K562 (cell line): ENCODE results near the gene BAIAP3. TPM values are rescaled to one million over a fixed set of nuclear protein-coding genes. Genes with fewer than 3 reads are reported as not detected.
A peak's percentile ranks its signal among the peaks of the same experiment; 100 is the strongest.

Experiments
- ATAC-seq: fragments of 200-7000 bp; cut with Tn5 transposase; 3 replicates; pipeline ENCODE4 v1.9.1; 2020; ENCODE audit warnings: moderate library complexity
- BruUV-seq: library from RNA; stranded (reverse); fragments of 400-500 nt; replicated peaks from 2 replicates; lab custom pipeline; 2021; lab: Mats Ljungman, UMichigan
- CTCF ChIA-PET: fragments of 300-600 bp; formaldehyde crosslinking; extraction: SDS; loops from one replicate; lab custom pipeline; 2021; ENCODE audit warnings: low intra/inter-chr PET ratio; lab: Yijun Ruan, JAX
- POLR2A ChIA-PET: fragments of 300-600, 350-650 bp; sonication (Branson Sonifier 250); formaldehyde crosslinking; extraction: SDS; loops from one replicate; lab custom pipeline; 2021; ENCODE audit warnings: antibody characterized with exemption, inconsistent platforms; lab: Yijun Ruan, JAX
- DNase-seq, 4 experiments: peaks; one replicate each; pipeline versions ENCODE4 v3.0.0 to v3.0.0-alpha.2; 2011 to 2018; ENCODE audit warnings: low spot score in 3 of 4, mixed read lengths in 3 of 4; ENCODE audit errors: extremely low read depth in 1 of 4
- FAIRE-seq: peaks from 2 replicates; lab custom pipeline; 2011; peaks lifted over from hg19 to GRCh38; lab: Jason Lieb, UNC
- H2AFZ ChIP-seq: 2 replicates; pipeline ENCODE4 v1.6.0; 2011; ENCODE audit warnings: low read depth, low read length, control low read depth, inconsistent platforms
- H3K27ac ChIP-seq: fragments of 200-600 bp; 3 replicates; pipeline ENCODE4 v1.8.0; 2011; ENCODE audit warnings: low read depth, mild to moderate bottlenecking, control low read depth, inconsistent platforms, low read length, moderate library complexity, mixed read lengths; ENCODE audit errors: extremely low read depth
- H3K27me3 ChIP-seq, 2 experiments: fragments of 300-600 bp in 1 of 2; 2 replicates in 1 of 2; 3 replicates in 1 of 2; pipeline versions ENCODE4 v1.6.0 to v1.8.0; 2011; ENCODE audit warnings: inconsistent platforms in 2 of 2, low read length in 2 of 2, mild to moderate bottlenecking in 1 of 2, mixed read lengths in 1 of 2, moderate library complexity in 1 of 2; ENCODE audit not compliant: control insufficient read depth in 2 of 2, insufficient read depth in 2 of 2
- H3K36me3 ChIP-seq: fragments of 300-600 bp; 3 replicates; pipeline ENCODE4 v1.8.0; 2011; ENCODE audit warnings: mild to moderate bottlenecking, low read length, inconsistent platforms; ENCODE audit not compliant: control insufficient read depth, insufficient read depth
- H3K4me1 ChIP-seq, 2 experiments: fragments of 200-600 bp in 1 of 2; replicated peaks in 1 of 2; 2 replicates in 1 of 2; 3 replicates in 1 of 2; pipeline versions ENCODE4 v1.5.1 to v1.8.0; 2011; ENCODE audit warnings: inconsistent platforms in 2 of 2, low read length in 2 of 2, mild to moderate bottlenecking in 1 of 2, mixed read lengths in 1 of 2, moderate library complexity in 1 of 2; ENCODE audit not compliant: control insufficient read depth in 2 of 2, insufficient read depth in 2 of 2
- H3K4me2 ChIP-seq: 2 replicates; pipeline ENCODE4 v1.6.1; 2011; ENCODE audit warnings: low read length, control low read depth, inconsistent platforms, mixed read lengths; ENCODE audit not compliant: insufficient read depth
- H3K4me3 ChIP-seq: fragments of 200-600 bp; sonication (generic), shearing (Covaris generic); 2 replicates; pipeline ENCODE4 v1.5.1; 2016; ENCODE audit warnings: control low read depth, inconsistent platforms
- H3K79me2 ChIP-seq: fragments of 200-600 bp; 3 replicates; pipeline ENCODE4 v1.8.0; 2011; ENCODE audit warnings: low read length, inconsistent platforms; ENCODE audit not compliant: control insufficient read depth, insufficient read depth
- H3K9ac ChIP-seq, 2 experiments: 2 replicates each; pipeline versions ENCODE4 v1.6.0 to v1.6.1; 2011; ENCODE audit warnings: low read depth in 2 of 2, low read length in 2 of 2, control low read depth in 1 of 2, inconsistent platforms in 1 of 2, mild to moderate bottlenecking in 1 of 2, mixed read lengths in 1 of 2; ENCODE audit not compliant: insufficient read depth in 1 of 2
- H3K9me1 ChIP-seq: one replicate; pipeline ENCODE4 v1.6.0; 2011; ENCODE audit warnings: inconsistent platforms, mild to moderate bottlenecking, low read length, moderate library complexity; ENCODE audit not compliant: control insufficient read depth, insufficient read depth
- H3K9me3 ChIP-seq: replicated peaks from 2 replicates; pipeline ENCODE4 v1.5.1; 2011; ENCODE audit warnings: low read depth, low read length, inconsistent platforms; ENCODE audit not compliant: control insufficient read depth, insufficient read depth
- H4K20me1 ChIP-seq: replicated peaks from 2 replicates; pipeline ENCODE4 v1.6.1; 2011; ENCODE audit warnings: low read length, inconsistent platforms, mixed read lengths; ENCODE audit not compliant: control insufficient read depth, insufficient read depth
- ARID1B ChIP-seq: fragments of 450-650 bp; IDR thresholded peaks from 2 replicates; pipeline ENCODE4 v1.6.1; 2016; ENCODE audit warnings: antibody characterized with exemption, mild to moderate bottlenecking, inconsistent platforms
- CBX2 ChIP-seq: fragments of 200-600 bp; sonication (generic); IDR thresholded peaks from one replicate; pipeline ENCODE4 v1.6.1; 2012; ENCODE audit warnings: mild to moderate bottlenecking, low read length, inconsistent platforms; ENCODE audit not compliant: insufficient read depth, poor library complexity, severe bottlenecking
- CEBPZ ChIP-seq: fragments of 150-350 bp; IDR thresholded peaks from 2 replicates; pipeline ENCODE4 v1.6.1; 2014; ENCODE audit warnings: low read depth, mild to moderate bottlenecking, low read length, borderline replicate concordance
- ESRRA ChIP-seq: fragments of 450-650 bp; IDR thresholded peaks from 2 replicates; pipeline ENCODE4 v1.6.1; 2014; ENCODE audit warnings: low read depth, mild to moderate bottlenecking, moderate library complexity, borderline replicate concordance
- FOSL1 ChIP-seq: fragments of 200-800 bp; sonication (Bioruptor generic); conservative IDR thresholded peaks from 2 replicates; pipeline ENCODE4 v1.6.1; 2016; ENCODE audit warnings: missing genetic modification characterization, missing compliant biosample characterization
- KDM5B ChIP-seq: fragments of 200-600 bp; sonication (generic); IDR thresholded peaks from 2 replicates; pipeline ENCODE4 v1.6.1; 2012; ENCODE audit warnings: low read depth, mild to moderate bottlenecking, moderate library complexity, low read length, control low read depth, inconsistent platforms; ENCODE audit not compliant: insufficient replicate concordance
- PCBP2 ChIP-seq: fragments of 200-400 bp; formaldehyde crosslinking; IDR thresholded peaks from 2 replicates; pipeline ENCODE4 v1.6.1; 2018; ENCODE audit warnings: low read length, low read depth, mild to moderate bottlenecking, moderate library complexity; ENCODE audit not compliant: poor library complexity, severe bottlenecking
- POLR2AphosphoS2 ChIP-seq: IDR thresholded peaks from 2 replicates; pipeline ENCODE4 v1.6.1; 2012; ENCODE audit warnings: low read length, improper control_type of control experiment
- SRSF7 ChIP-seq: fragments of 200-400 bp; formaldehyde crosslinking; optimal IDR thresholded peaks from 2 replicates; pipeline ENCODE3; 2017; ENCODE audit warnings: mild to moderate bottlenecking, low read depth, low read length
- TFAM ChIP-seq: fragments of 250-450 bp; sonication (Bioruptor Pico); conservative IDR thresholded peaks from 2 replicates; pipeline ENCODE4 v1.5.0; 2021; ENCODE audit warnings: mild to moderate bottlenecking, moderate library complexity
- ZFP36 ChIP-seq: fragments of 150-350 bp; IDR thresholded peaks from 2 replicates; pipeline ENCODE4 v1.6.1; 2018; ENCODE audit warnings: low read length, low read depth; ENCODE audit not compliant: partially characterized antibody
- ZNF239 ChIP-seq: fragments of 250-450 bp; sonication (Bioruptor Pico); IDR thresholded peaks from 2 replicates; pipeline ENCODE4 v1.4.0; 2020; ENCODE audit warnings: mild to moderate bottlenecking
- ZNF282 ChIP-seq: sonication (generic); formaldehyde crosslinking; IDR thresholded peaks from 2 replicates; pipeline ENCODE4 v1.8.1; 2023; ENCODE audit warnings: missing genetic modification reagents
- ZNF77 ChIP-seq: fragments of 250-450 bp; sonication (Bioruptor Pico); IDR thresholded peaks from 2 replicates; pipeline ENCODE4 v1.5.0; 2020
- WGBS: fragments of 100-300 bp; shearing (Covaris generic); methylation state at CpG from one replicate; pipeline ENCODE4 v1.1.6; 2016; ENCODE audit warnings: low coverage, mixed read lengths; ENCODE audit not compliant: insufficient coverage; ENCODE audit errors: missing lambda C conversion rate; 5-methylcytosine and 5-hydroxymethylcytosine counted together
- in situ Hi-C: fragments of 300-500 bp; cut with MboI; formaldehyde crosslinking; loops from 4 replicates; pipeline ENCODE4 v1.15.0; 2018; ENCODE audit warnings: inconsistent platforms, mixed read lengths
- intact Hi-C: fragments of 100-400 bp; cut with micrococcal nuclease; formaldehyde crosslinking; loops from 2 replicates; pipeline ENCODE4 v1.14.2; 2022
- polyA plus RNA-seq, 8 experiments: library from polyadenylated mRNA; depleted of rRNA in 4 of 8; stranded (reverse) in 5 of 8; unstranded in 3 of 8; fragments of >200 nt; fragmentation: Nextera tagmentation in 2 of 8; fragmentation: Illumina TruSeq in 1 of 8; extraction: Ambion mirVana in 2 of 8; extraction: Trizol in 1 of 8; gene quantifications; 2 replicates each; pipeline versions ENCODE4 v1.2.1 to v1.2.3, GENCODE V29; 2011 to 2014; ENCODE audit warnings: inconsistent platforms in 1 of 8, missing spikeins in 1 of 8
- total RNA-seq, 7 experiments: library from RNA; depleted of rRNA in 6 of 7; stranded (reverse); fragments of >200 nt in 6 of 7; fragmentation: Illumina TruSeq in 2 of 7; extraction: Trizol in 2 of 7; gene quantifications; 2 replicates each; pipeline versions ENCODE4 v1.2.1 to v1.2.3, GENCODE V29; 2011 to 2021; ENCODE audit warnings: low replicate concordance in 1 of 7

BAIAP3 gene
- total and polyA plus RNA-seq, 9 of the 15 experiments (the other 6 are each of a cell fraction or from before 2014, with no cell fraction given): 0.03 to 4.5 (median 0.57) TPM; not detected in 1

- TF ChIP-seq CEBPZ: no peak
Measured at GRCh38 chr16:1299012-1299867, 34.2 kb upstream of the BAIAP3 start (continued).

- DNase-seq (no peak), FAIRE-seq (no peak), ATAC-seq (no peak)
- Histone ChIP-seq H3K27me3 (no peaks in the 10 kb centered on the region), H3K4me2 (no peak overlapping the region), H2AFZ (peak overlapping the region; percentile 83; the same call in 1 of the 2 replicates), H3K4me3 (no peak overlapping the region), H3K9me1 (no peaks in the 10 kb centered on the region), H3K4me1 (peaks cover 34 to 57% of the 10 kb centered on the region in 2 experiments), H3K9ac (no peak overlapping the region), H3K27ac (no peak overlapping the region), H4K20me1 (no peaks in the 10 kb centered on the region), H3K9me3 (no peaks in the 10 kb centered on the region), H3K79me2 (no peaks in the 10 kb centered on the region), H3K36me3 (no peaks in the 10 kb centered on the region)
- no TSS peak for BruUV-seq
- in situ Hi-C loops: no loop called here
- intact Hi-C loops: loop anchor here (10.0 kb wide), 1 partner anchor 45 kb away; no protein-coding TSS in a partner anchor
- TF ChIP-seq ZFP36 (no peak), CBX2 (no peak), ZNF77 (no peak), POLR2AphosphoS2 (no peak), PCBP2 (no peak), ZNF239 (CRISPR knock-in tag) (no peak), ARID1B (no peak), SRSF7 (no peak), FOSL1 (tag) (no peak), TFAM (no peak), ESRRA (no peak), ZNF282 (no peak), KDM5B (no peak)
- 50% methylated on average over 11 of the region's 12 CpGs for WGBS
- CTCF ChIA-PET: no interaction called here
- POLR2A ChIA-PET: interaction anchor here (0.6 to 1.4 kb wide), 2 partner anchors 31 to 94 kb away, joined by 3 read pairs; no protein-coding TSS in a partner anchor
Measured at GRCh38 chr16:1299868-1300203, 33.6 kb upstream of the BAIAP3 start.
